Cardiac fibroblast (primary cell): ENCODE data around the gene TMEM164.
"Not testable (repeated sequence)": the region's sequence is repeated elsewhere in the genome, so short reads cannot be mapped to it uniquely, and the experiment has no call there.

Experiments
- DNase-seq, 2 donors: peaks; one replicate each; pipeline versions ENCODE4 v3.0.0 to v3.0.0-alpha.2; 2010; ENCODE audit warnings: low read depth in 2 of 2
- H3K4me3 ChIP-seq, 2 donors: replicated peaks in 1 of 2; 1 replicate in 1 of 2; 2 replicates in 1 of 2; pipeline ENCODE4 v1.5.1; 2011; ENCODE audit warnings: low read depth in 2 of 2, low read length in 2 of 2, mild to moderate bottlenecking in 2 of 2, moderate library complexity in 1 of 2
- TF ChIP-seq, protein P1 (sequence below): IDR thresholded peaks from one replicate; pipeline ENCODE4 v1.5.1; 2011; ENCODE audit warnings: low read depth, mild to moderate bottlenecking, low read length, inconsistent platforms

Gene TMEM164

DNA sequence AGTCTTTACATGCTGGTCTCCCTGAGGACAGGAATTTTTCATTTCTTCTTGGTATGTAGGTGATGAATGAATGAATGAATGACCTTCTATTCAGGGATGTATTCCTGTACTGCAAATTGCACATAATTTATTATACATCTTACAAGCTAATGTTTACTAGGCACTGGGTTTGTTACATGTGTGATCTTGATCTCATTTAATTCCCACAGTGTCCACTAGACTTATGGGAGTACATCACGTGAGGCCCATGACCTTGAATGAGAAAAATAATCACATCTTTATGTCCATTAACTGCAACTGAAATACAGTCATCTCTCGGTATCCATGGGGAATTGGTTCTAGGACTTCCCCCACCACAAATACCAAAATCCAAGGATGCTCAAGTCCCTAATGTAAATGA, 150.3 kb downstream of the TMEM164 start:
- TF ChIP-seq, protein P1, sequence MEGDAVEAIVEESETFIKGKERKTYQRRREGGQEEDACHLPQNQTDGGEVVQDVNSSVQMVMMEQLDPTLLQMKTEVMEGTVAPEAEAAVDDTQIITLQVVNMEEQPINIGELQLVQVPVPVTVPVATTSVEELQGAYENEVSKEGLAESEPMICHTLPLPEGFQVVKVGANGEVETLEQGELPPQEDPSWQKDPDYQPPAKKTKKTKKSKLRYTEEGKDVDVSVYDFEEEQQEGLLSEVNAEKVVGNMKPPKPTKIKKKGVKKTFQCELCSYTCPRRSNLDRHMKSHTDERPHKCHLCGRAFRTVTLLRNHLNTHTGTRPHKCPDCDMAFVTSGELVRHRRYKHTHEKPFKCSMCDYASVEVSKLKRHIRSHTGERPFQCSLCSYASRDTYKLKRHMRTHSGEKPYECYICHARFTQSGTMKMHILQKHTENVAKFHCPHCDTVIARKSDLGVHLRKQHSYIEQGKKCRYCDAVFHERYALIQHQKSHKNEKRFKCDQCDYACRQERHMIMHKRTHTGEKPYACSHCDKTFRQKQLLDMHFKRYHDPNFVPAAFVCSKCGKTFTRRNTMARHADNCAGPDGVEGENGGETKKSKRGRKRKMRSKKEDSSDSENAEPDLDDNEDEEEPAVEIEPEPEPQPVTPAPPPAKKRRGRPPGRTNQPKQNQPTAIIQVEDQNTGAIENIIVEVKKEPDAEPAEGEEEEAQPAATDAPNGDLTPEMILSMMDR, result no peak
- H3K4me3 ChIP-seq, result no peak overlapping the region
- DNase-seq, result no peak

GRCh38 chrX:110153896-110154295, 151.0 kb downstream of the TMEM164 start:
- no peak overlapping the region for H3K4me3 ChIP-seq
- TF ChIP-seq, protein P1, result no peak
- DNase-seq, result no peak

- not testable (repeated sequence) for DNase-seq, H3K4me3 ChIP-seq
Measured at GRCh38 chrX:110154328-110154727, 151.4 kb downstream of the TMEM164 start.

- H3K4me3 ChIP-seq, result no peak overlapping the region
- no peak for DNase-seq
- TF ChIP-seq, protein P1, result no peak
Measured at GRCh38 chrX:110155759-110156158, 152.8 kb downstream of the TMEM164 start.

GRCh38 chrX:110156167-110156754, 153.3 kb downstream of the TMEM164 start:
- DNase-seq, result peak in 1 of 2 donors; percentile 28
- H3K4me3 ChIP-seq, result no peak overlapping the region
- TF ChIP-seq, protein P1, result peak; percentile 22

DNA sequence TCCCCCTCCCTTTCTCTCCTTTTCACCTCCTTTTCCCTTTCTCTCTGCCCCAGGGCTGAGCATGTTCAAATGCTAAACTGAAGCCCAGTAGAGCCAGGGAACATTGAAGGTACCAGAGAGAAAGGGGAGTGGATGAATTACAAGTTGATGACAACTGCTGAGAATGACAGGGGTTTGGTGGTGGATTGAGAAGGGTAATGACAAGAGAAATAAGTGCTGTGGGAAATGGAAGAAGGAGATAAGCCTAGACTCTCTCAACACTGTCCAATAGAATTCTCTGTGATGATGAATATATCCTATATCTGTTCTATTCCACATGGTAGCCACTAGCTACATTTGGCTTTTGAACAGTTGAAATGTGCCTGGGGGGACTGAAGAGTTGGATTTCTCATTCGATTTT, 154.5 kb downstream of the TMEM164 start:
- DNase-seq, result no peak
- TF ChIP-seq, protein P1, result no peak
- no peak overlapping the region for H3K4me3 ChIP-seq

- DNase-seq, result no peak
- TF ChIP-seq, protein P1, result no peak
- no peak overlapping the region for H3K4me3 ChIP-seq
Measured at GRCh38 chrX:110159235-110159634, 156.3 kb downstream of the TMEM164 start.
